CD14-positive monocyte (primary cell): ENCODE measurements around the gene PACSIN3. TPM values are rescaled to one million over a fixed set of nuclear protein-coding genes. Genes with fewer than 3 reads are reported as not detected.

Experiments used
- DNase-seq, 3 donors: peaks; one replicate each; pipeline ENCODE4 v3.0.0-alpha.2; 2011 to 2022
- H2AFZ ChIP-seq: 2 replicates; pipeline ENCODE4 v1.6.0; 2012; ENCODE audit warnings: mild to moderate bottlenecking, low read depth, low read length, inconsistent platforms; ENCODE audit not compliant: insufficient read depth, poor library complexity, severe bottlenecking
- H3K27ac ChIP-seq, 2 donors: 1 replicate in 1 of 2; 2 replicates in 1 of 2; pipeline ENCODE4 v1.5.1; 2012 to 2013; ENCODE audit warnings: low read length in 2 of 2, control low read depth in 1 of 2, inconsistent platforms in 1 of 2, low read depth in 1 of 2, mild to moderate bottlenecking in 1 of 2
- H3K27me3 ChIP-seq, 2 donors: one replicate each; pipeline versions ENCODE4 v1.6.0 to v1.6.1; 2011 to 2013; ENCODE audit warnings: low read length in 2 of 2; ENCODE audit not compliant: control insufficient read depth in 2 of 2, insufficient read depth in 2 of 2
- H3K36me3 ChIP-seq, 2 donors: replicated peaks in 1 of 2; 1 replicate in 1 of 2; 2 replicates in 1 of 2; pipeline versions ENCODE4 v1.5.1 to v1.6.1; 2012 to 2013; ENCODE audit warnings: low read length in 2 of 2, control low read depth in 1 of 2, inconsistent platforms in 1 of 2, mild to moderate bottlenecking in 1 of 2; ENCODE audit not compliant: insufficient read depth in 2 of 2, control insufficient read depth in 1 of 2
- H3K4me1 ChIP-seq, 2 donors: 1 replicate in 1 of 2; 2 replicates in 1 of 2; pipeline versions ENCODE4 v1.5.1 to v1.6.1; 2012 to 2013; ENCODE audit warnings: low read length in 2 of 2, control low read depth in 1 of 2, inconsistent platforms in 1 of 2, mild to moderate bottlenecking in 1 of 2, moderate library complexity in 1 of 2; ENCODE audit not compliant: insufficient read depth in 2 of 2, control insufficient read depth in 1 of 2
- H3K4me2 ChIP-seq: replicated peaks from 2 replicates; pipeline ENCODE3; 2012; ENCODE audit warnings: low read length, moderate library complexity, mild to moderate bottlenecking; ENCODE audit not compliant: poor library complexity, severe bottlenecking; ENCODE audit errors: extremely low read depth
- H3K4me3 ChIP-seq, 3 experiments: fragments of 200-600 bp in 1 of 3; sonication (generic) in 1 of 3; replicated peaks in 1 of 3; 1 replicate in 2 of 3; 2 replicates in 1 of 3; pipeline ENCODE4 v1.5.1; 2011 to 2013; ENCODE audit warnings: low read length in 3 of 3, mild to moderate bottlenecking in 3 of 3, control low read depth in 2 of 3, low read depth in 2 of 3, inconsistent platforms in 1 of 3, moderate library complexity in 1 of 3
- H3K79me2 ChIP-seq: 2 replicates; pipeline ENCODE4 v1.6.0; 2012; ENCODE audit warnings: mild to moderate bottlenecking, control low read depth, inconsistent platforms, low read length, moderate library complexity; ENCODE audit not compliant: insufficient read depth
- H3K9ac ChIP-seq: 2 replicates; pipeline ENCODE4 v1.6.0; 2017; ENCODE audit warnings: low read length, mild to moderate bottlenecking; ENCODE audit not compliant: insufficient read depth, poor library complexity, severe bottlenecking
- H3K9me3 ChIP-seq, 2 donors: replicated peaks in 1 of 2; 1 replicate in 1 of 2; 2 replicates in 1 of 2; pipeline versions ENCODE4 v1.5.1 to v1.6.1; 2012 to 2013; ENCODE audit warnings: low read length in 2 of 2, control low read depth in 1 of 2; ENCODE audit not compliant: control insufficient read depth in 1 of 2, insufficient read depth in 1 of 2
- H4K20me1 ChIP-seq: 2 replicates; pipeline ENCODE4 v1.6.0; 2012; ENCODE audit warnings: mild to moderate bottlenecking, low read length, control low read depth, moderate library complexity; ENCODE audit not compliant: insufficient read depth
- H3K27ac Mint-ChIP-seq, 7 donors: one replicate each; pipeline ENCODE4 v1.8.0; 2020; ENCODE audit warnings: mild to moderate bottlenecking in 7 of 7, mixed read lengths in 7 of 7, moderate library complexity in 6 of 7, inconsistent platforms in 2 of 7
- H3K27me3 Mint-ChIP-seq, 3 donors: one replicate each; pipeline ENCODE4 v1.8.0; 2021 to 2022; ENCODE audit warnings: low read depth in 3 of 3, mild to moderate bottlenecking in 3 of 3, mixed read lengths in 3 of 3, moderate library complexity in 3 of 3, inconsistent platforms in 1 of 3
- H3K36me3 Mint-ChIP-seq, 2 donors: one replicate each; pipeline ENCODE4 v1.8.0; 2020; ENCODE audit warnings: mixed read lengths in 2 of 2, inconsistent platforms in 1 of 2, mild to moderate bottlenecking in 1 of 2
- H3K4me1 Mint-ChIP-seq: one replicate; pipeline ENCODE4 v1.8.0; 2020; ENCODE audit warnings: mild to moderate bottlenecking, mixed read lengths
- H3K4me3 Mint-ChIP-seq, 2 donors: one replicate each; pipeline ENCODE4 v1.8.0; 2020; ENCODE audit warnings: mild to moderate bottlenecking in 2 of 2, mixed read lengths in 2 of 2, moderate library complexity in 1 of 2
- H3K9me3 Mint-ChIP-seq, 7 donors: one replicate each; pipeline ENCODE4 v1.8.0; 2020 to 2022; ENCODE audit warnings: mixed read lengths in 7 of 7, mild to moderate bottlenecking in 6 of 7, moderate library complexity in 6 of 7, inconsistent platforms in 2 of 7
- WGBS: methylation state at CpG from one replicate; pipeline ENCODE4 v1.1.5; 2013; ENCODE audit warnings: missing lambda C conversion rate; ENCODE audit not compliant: insufficient coverage; 5-methylcytosine and 5-hydroxymethylcytosine counted together
- intact Hi-C, 2 donors: fragments of 100-400 bp; cut with micrococcal nuclease; formaldehyde crosslinking; loops; one replicate each; pipeline versions ENCODE4 v1.15.0 to v1.15.1; 2023
- polyA plus RNA-seq, 3 donors: library from polyadenylated mRNA; depleted of rRNA in 1 of 3; unstranded in 2 of 3; stranded (reverse) in 1 of 3; fragments of 300-500 nt in 2 of 3; fragments of >200 nt in 1 of 3; fragmentation: Illumina TruSeq in 2 of 3; gene quantifications; 1 replicate in 2 of 3; 2 replicates in 1 of 3; pipeline ENCODE4 v1.2.3, GENCODE V29; 2012 to 2021
- TF ChIP-seq, protein P1 (sequence below): fragments of 200-600 bp; IDR thresholded peaks from one replicate; pipeline ENCODE4 v1.8.0; 2022; ENCODE audit warnings: antibody characterized with exemption, mild to moderate bottlenecking

PACSIN3 gene
- polyA plus RNA-seq, 3 donors: not detected

GRCh38 chr11:47162426-47162825 lies 23.8 kb downstream of the PACSIN3 start:
- H3K36me3 ChIP-seq: peaks cover 37 to 57% of the 10 kb centered on the region in 2 donors
- no peaks in the 10 kb centered on the region for H3K4me1 Mint-ChIP-seq
- no peaks in the 10 kb centered on the region for H3K4me1 ChIP-seq

DNA sequence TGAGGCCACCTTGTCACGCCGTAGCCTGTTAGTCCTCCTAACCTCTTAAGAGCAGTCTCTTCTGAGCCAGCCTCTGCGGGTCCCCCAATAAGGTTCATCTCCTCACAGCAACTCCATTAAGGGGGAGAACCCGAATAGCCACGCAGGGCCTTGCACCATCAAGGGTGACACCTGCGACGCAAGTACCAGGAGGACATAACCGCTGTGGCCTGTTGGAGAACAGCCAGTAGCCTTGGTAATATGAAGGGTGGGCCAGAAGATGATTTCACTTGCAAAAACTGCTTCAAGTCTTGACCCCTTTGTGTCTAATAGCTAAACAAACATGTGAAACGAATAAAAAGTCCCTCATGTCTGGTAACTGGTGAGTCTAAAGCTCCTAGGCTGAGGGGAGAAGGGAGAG lies 24.3 kb downstream of the PACSIN3 start:
- H3K79me2 ChIP-seq: peaks cover under 1% of the 10 kb centered on the region
- H3K36me3 ChIP-seq: peaks cover 31 to 52% of the 10 kb centered on the region in 2 donors
- H3K4me3 Mint-ChIP-seq: no peak overlapping the region
- no peak overlapping the region for H3K4me2 ChIP-seq
- peaks cover 59% of the 10 kb centered on the region for H4K20me1 ChIP-seq
- H3K27me3 Mint-ChIP-seq: no peaks in the 10 kb centered on the region
- no peak overlapping the region for H3K4me3 ChIP-seq
- H3K9me3 ChIP-seq: no peaks in the 10 kb centered on the region
- H3K36me3 Mint-ChIP-seq: peaks cover 35 to 59% of the 10 kb centered on the region in 2 donors
- intact Hi-C loops: no loop called here
- H3K27ac ChIP-seq: no peak overlapping the region
- H3K4me1 Mint-ChIP-seq: no peaks in the 10 kb centered on the region
- H3K27me3 ChIP-seq: no peaks in the 10 kb centered on the region
- H3K4me1 ChIP-seq: no peaks in the 10 kb centered on the region
- H3K9me3 Mint-ChIP-seq: no peaks in the 10 kb centered on the region
- TF ChIP-seq, protein P1, sequence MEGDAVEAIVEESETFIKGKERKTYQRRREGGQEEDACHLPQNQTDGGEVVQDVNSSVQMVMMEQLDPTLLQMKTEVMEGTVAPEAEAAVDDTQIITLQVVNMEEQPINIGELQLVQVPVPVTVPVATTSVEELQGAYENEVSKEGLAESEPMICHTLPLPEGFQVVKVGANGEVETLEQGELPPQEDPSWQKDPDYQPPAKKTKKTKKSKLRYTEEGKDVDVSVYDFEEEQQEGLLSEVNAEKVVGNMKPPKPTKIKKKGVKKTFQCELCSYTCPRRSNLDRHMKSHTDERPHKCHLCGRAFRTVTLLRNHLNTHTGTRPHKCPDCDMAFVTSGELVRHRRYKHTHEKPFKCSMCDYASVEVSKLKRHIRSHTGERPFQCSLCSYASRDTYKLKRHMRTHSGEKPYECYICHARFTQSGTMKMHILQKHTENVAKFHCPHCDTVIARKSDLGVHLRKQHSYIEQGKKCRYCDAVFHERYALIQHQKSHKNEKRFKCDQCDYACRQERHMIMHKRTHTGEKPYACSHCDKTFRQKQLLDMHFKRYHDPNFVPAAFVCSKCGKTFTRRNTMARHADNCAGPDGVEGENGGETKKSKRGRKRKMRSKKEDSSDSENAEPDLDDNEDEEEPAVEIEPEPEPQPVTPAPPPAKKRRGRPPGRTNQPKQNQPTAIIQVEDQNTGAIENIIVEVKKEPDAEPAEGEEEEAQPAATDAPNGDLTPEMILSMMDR: no peak
- peak overlapping the region in 4 of 7 donors; percentile 33 to 80 (median 68) for H3K27ac Mint-ChIP-seq
- 100% methylated on average over 3 of the region's 9 CpGs for WGBS
- no peak for DNase-seq
- H2AFZ ChIP-seq: no peak overlapping the region
- no peak overlapping the region for H3K9ac ChIP-seq

More at GRCh38 chr11:47162426-47162825, 23.8 kb downstream of the PACSIN3 start:
- no peak overlapping the region for H2AFZ ChIP-seq
- H3K4me2 ChIP-seq: no peak overlapping the region
- H3K79me2 ChIP-seq: peaks cover 5% of the 10 kb centered on the region
- no peak overlapping the region for H3K27ac ChIP-seq
- intact Hi-C loops: no loop called here
- Mint-ChIP-seq H3K27ac (no peak overlapping the region), H3K36me3 (peaks cover 40 to 63% of the 10 kb centered on the region in 2 donors), H3K4me3 (no peak overlapping the region), H3K27me3 (no peaks in the 10 kb centered on the region), H3K9me3 (no peaks in the 10 kb centered on the region)
- no peak for DNase-seq
- peaks cover 65% of the 10 kb centered on the region for H4K20me1 ChIP-seq
- H3K9me3 ChIP-seq: no peaks in the 10 kb centered on the region
- no peaks in the 10 kb centered on the region for H3K27me3 ChIP-seq
- no peak overlapping the region for H3K9ac ChIP-seq
- TF ChIP-seq, protein P1: no peak
- WGBS: 85% methylated on average over 5 of the region's 5 CpGs
- H3K4me3 ChIP-seq: no peak overlapping the region
